T-cell (primary cell): ENCODE data around the gene PPEF1. TPM values are rescaled to one million over a fixed set of nuclear protein-coding genes. Genes with fewer than 3 reads are reported as not detected.

ENCODE experiments used
- ATAC-seq, 4 experiments: fragments of 200-7000 bp in 3 of 4; fragments of 150-1000 bp in 1 of 4; cut with Tn5 transposase; replicated peaks in 1 of 4; 1 replicate in 3 of 4; 2 replicates in 1 of 4; pipeline ENCODE4 v1.10.0; 2021; ENCODE audit warnings: moderate library complexity in 3 of 4, mild to moderate bottlenecking in 2 of 4, moderate number of reproducible peaks in 1 of 4
- CTCF ChIA-PET, 2 donors: fragments of 300-600 bp; sonication (Branson Sonifier 250); formaldehyde crosslinking; loops; one replicate each; lab custom pipeline; 2022; ENCODE audit warnings: antibody characterized with exemption in 2 of 2; lab: Charles Lee
- POLR2A ChIA-PET, 2 donors: fragments of 300-600 bp; sonication (Branson Sonifier 250); formaldehyde crosslinking; loops; one replicate each; lab custom pipeline; 2022; ENCODE audit warnings: antibody characterized with exemption in 2 of 2; lab: Charles Lee
- DNase-seq, 35 experiments: peaks; one replicate each; pipeline versions ENCODE4 v3.0.0 to v3.0.0-alpha.2; 2013 to 2023
- H3K27ac ChIP-seq: one replicate; pipeline ENCODE4 v1.5.1; 2013; ENCODE audit warnings: low read length
- H3K27me3 ChIP-seq, 2 experiments: replicated peaks in 1 of 2; 1 replicate in 1 of 2; 2 replicates in 1 of 2; pipeline versions ENCODE4 v1.6.1 to v1.7.0; 2013; ENCODE audit warnings: low read length in 1 of 2, mixed read lengths in 1 of 2; ENCODE audit not compliant: control insufficient read depth in 2 of 2, insufficient read depth in 2 of 2; ENCODE audit errors: extremely low read depth in 1 of 2
- H3K36me3 ChIP-seq, 2 donors: 1 replicate in 1 of 2; 2 replicates in 1 of 2; pipeline versions ENCODE4 v1.6.1 to v1.7.0; 2013; ENCODE audit warnings: low read length in 1 of 2; ENCODE audit not compliant: control insufficient read depth in 2 of 2, insufficient read depth in 1 of 2; ENCODE audit errors: extremely low read depth in 1 of 2
- H3K4me1 ChIP-seq, 2 experiments: 1 replicate in 1 of 2; 2 replicates in 1 of 2; pipeline versions ENCODE4 v1.6.1 to v1.7.0; 2013; ENCODE audit warnings: low read length in 2 of 2, mixed read lengths in 1 of 2; ENCODE audit not compliant: insufficient read depth in 2 of 2, control insufficient read depth in 1 of 2; ENCODE audit errors: extremely low read depth in 1 of 2
- H3K4me3 ChIP-seq, 2 donors: 1 replicate in 1 of 2; 2 replicates in 1 of 2; pipeline versions ENCODE4 v1.5.1 to v1.7.0; 2013; ENCODE audit warnings: mild to moderate bottlenecking in 2 of 2, low read length in 1 of 2, moderate library complexity in 1 of 2; ENCODE audit not compliant: control insufficient read depth in 1 of 2; ENCODE audit errors: extremely low read depth in 1 of 2
- H3K9me3 ChIP-seq: 2 replicates; pipeline ENCODE4 v1.7.0; 2013
- H3K27ac Mint-ChIP-seq, 2 donors: one replicate each; pipeline ENCODE4 v1.8.0; 2020 to 2021; ENCODE audit warnings: mild to moderate bottlenecking in 2 of 2, mixed read lengths in 2 of 2
- H3K27me3 Mint-ChIP-seq, 2 donors: one replicate each; pipeline ENCODE4 v1.8.0; 2021 to 2022; ENCODE audit warnings: mixed read lengths in 2 of 2
- H3K36me3 Mint-ChIP-seq: one replicate; pipeline ENCODE4 v1.8.0; 2021; ENCODE audit warnings: mixed read lengths
- H3K4me1 Mint-ChIP-seq, 3 donors: one replicate each; pipeline ENCODE4 v1.8.0; 2020 to 2022; ENCODE audit warnings: mixed read lengths in 3 of 3, mild to moderate bottlenecking in 1 of 3
- H3K4me3 Mint-ChIP-seq, 3 donors: one replicate each; pipeline ENCODE4 v1.8.0; 2020 to 2022; ENCODE audit warnings: mild to moderate bottlenecking in 3 of 3, mixed read lengths in 3 of 3, moderate library complexity in 3 of 3
- H3K9me3 Mint-ChIP-seq, 3 donors: one replicate each; pipeline ENCODE4 v1.8.0; 2020 to 2022; ENCODE audit warnings: mixed read lengths in 3 of 3
- WGBS: methylation state at CpG from one replicate; pipeline ENCODE4 v1.1.5; 2013; ENCODE audit warnings: missing lambda C conversion rate; ENCODE audit not compliant: insufficient coverage; 5-methylcytosine and 5-hydroxymethylcytosine counted together
- total RNA-seq, 35 experiments: library from RNA in 6 of 35; stranded (reverse) in 6 of 35; fragments of 120-200 nt in 1 of 35; gene quantifications; one replicate each; pipeline versions ENCODE4 v1.2.1 to v1.2.4 and lab custom pipeline; 2013 to 2026

Gene PPEF1, protein sequence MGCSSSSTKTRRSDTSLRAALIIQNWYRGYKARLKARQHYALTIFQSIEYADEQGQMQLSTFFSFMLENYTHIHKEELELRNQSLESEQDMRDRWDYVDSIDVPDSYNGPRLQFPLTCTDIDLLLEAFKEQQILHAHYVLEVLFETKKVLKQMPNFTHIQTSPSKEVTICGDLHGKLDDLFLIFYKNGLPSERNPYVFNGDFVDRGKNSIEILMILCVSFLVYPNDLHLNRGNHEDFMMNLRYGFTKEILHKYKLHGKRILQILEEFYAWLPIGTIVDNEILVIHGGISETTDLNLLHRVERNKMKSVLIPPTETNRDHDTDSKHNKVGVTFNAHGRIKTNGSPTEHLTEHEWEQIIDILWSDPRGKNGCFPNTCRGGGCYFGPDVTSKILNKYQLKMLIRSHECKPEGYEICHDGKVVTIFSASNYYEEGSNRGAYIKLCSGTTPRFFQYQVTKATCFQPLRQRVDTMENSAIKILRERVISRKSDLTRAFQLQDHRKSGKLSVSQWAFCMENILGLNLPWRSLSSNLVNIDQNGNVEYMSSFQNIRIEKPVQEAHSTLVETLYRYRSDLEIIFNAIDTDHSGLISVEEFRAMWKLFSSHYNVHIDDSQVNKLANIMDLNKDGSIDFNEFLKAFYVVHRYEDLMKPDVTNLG
- total RNA-seq (under 1 TPM in 4 of 5 donors, not detected in 1; 0.09 to 0.55 (median 0.27) TPM), total RNA-seq (lab: John Stamatoyannopoulos, UW) (0 to 0.74 (median 0.24) reads per million in 29 experiments)
- total RNA-seq (2013): 0.31 TPM

DNA sequence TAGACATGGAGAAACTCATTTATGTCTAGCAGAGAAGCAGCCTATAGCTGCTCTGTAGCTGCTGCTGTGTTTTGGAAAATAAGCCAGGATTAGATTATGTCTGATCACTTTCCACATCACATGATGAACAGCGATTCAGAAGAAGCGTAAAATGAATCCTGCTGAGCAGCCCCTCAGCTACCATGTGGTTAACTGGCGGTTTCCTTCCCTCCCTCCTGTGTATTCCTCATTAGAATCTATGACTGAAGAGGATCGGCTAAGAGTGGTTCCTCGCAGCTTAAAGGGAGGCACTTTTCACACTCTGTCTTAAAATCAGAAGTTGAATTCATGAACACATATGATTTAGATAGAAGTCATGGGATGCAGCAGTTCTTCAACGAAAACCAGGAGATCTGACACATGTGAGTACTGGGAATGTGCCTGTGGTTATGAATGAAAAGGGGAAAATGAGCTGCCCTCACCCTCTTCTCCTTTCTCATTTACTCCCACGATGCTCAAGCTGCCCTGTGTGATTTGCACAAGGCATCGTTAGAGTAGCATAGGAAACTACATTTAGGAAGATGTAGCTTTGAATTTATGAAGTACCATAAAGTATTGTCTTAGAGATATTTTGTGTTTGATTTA, at the start of gene PPEF1:
TSS of gene PPEF1 (plus strand) at position 220 of the 624 bp plus-strand sequence. CDS start at position 356, 136 bp downstream.
- Mint-ChIP-seq H3K9me3 (no peaks in the 10 kb centered on the region), H3K4me1 (peaks cover 0 to 2% (median 0%) of the 10 kb centered on the region in 3 donors), H3K27ac (no peak within 1 kb of the TSS), H3K27me3 (peaks cover 3 to 4% of the 10 kb centered on the region in 2 donors), H3K4me3 (no peak within 1 kb of the TSS), H3K36me3 (no peaks in the 10 kb centered on the region)
- CTCF ChIA-PET: no interaction called here
- Histone ChIP-seq H3K27ac (no peak within 1 kb of the TSS), H3K27me3 (no peaks in the 10 kb centered on the region), H3K9me3 (no peaks in the 10 kb centered on the region), H3K4me3 (no peak within 1 kb of the TSS), H3K4me1 (peaks cover 0 to 2% of the 10 kb centered on the region in 2 experiments), H3K36me3 (no peaks in the 10 kb centered on the region)
- DNase-seq (no peak), ATAC-seq (no peak)
- POLR2A ChIA-PET: no interaction called here
- WGBS: no CpG with 5 or more reads among the region's 8 CpGs

DNA sequence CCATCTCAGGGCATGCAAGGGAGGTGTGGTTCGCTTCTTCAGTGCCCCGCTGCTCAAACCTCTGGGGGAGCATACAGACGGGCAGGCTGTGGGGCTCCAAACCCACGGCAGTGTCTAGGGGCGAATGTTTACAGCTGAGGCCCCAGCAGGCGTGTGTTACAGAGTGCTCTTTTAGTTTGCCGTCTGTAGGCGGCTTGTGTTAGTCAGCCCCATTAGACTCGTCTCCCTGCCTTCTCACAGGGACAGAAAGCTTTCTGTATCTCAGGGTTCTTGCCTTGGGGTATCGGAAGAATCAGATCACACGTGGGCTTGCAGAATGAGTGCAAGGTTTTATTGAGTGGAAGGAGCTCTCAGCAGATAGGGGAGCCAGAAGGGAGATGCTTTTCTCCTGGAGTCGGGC, 46.2 kb upstream of the PPEF1 start:
- Histone ChIP-seq H3K36me3 (no peaks in the 10 kb centered on the region), H3K27me3 (no peaks in the 10 kb centered on the region), H3K27ac (no peak overlapping the region), H3K4me1 (no peaks in the 10 kb centered on the region), H3K9me3 (no peaks in the 10 kb centered on the region), H3K4me3 (no peak overlapping the region)
- DNase-seq (no peak), ATAC-seq (no peak)
- WGBS: 91% methylated on average over 6 of the region's 12 CpGs
- no peak overlapping the region for H3K27ac Mint-ChIP-seq
- H3K4me3 Mint-ChIP-seq: no peak overlapping the region
- H3K27me3 Mint-ChIP-seq: peaks cover 1 to 6% of the 10 kb centered on the region in 2 donors
- ChIA-PET POLR2A (no interaction called here), CTCF (no interaction called here)
- H3K36me3 Mint-ChIP-seq: no peaks in the 10 kb centered on the region
- no peaks in the 10 kb centered on the region for H3K4me1 Mint-ChIP-seq
- peaks cover 0 to 3% (median 0%) of the 10 kb centered on the region in 3 donors for H3K9me3 Mint-ChIP-seq

DNA sequence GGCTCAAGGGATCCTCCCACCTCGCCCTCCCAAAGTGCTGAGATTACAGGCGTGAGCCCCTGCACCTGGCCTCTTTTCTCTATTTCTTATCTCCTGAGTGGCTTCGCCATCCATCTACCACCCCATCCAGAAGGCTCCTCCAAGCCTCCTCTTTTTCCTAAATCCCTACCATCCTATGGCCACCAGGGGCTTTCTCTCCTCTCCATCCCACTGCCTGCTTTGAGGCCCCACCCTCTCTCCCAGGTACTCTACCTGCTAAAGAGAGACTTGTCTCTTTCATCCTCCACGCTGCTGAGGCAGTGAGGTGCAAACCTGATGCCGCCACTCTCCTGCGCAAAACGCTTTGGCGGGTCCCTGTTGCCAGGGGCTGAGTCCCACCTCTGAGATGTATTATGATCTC, 42.5 kb upstream of the PPEF1 start:
- Mint-ChIP-seq H3K27me3 (peaks cover 1 to 9% of the 10 kb centered on the region in 2 donors), H3K36me3 (no peaks in the 10 kb centered on the region), H3K9me3 (peaks cover 0 to 3% (median 0%) of the 10 kb centered on the region in 3 donors), H3K4me1 (peaks cover 6 to 8% (median 8%) of the 10 kb centered on the region in 3 donors), H3K27ac (no peak overlapping the region), H3K4me3 (no peak overlapping the region)
- no CpG with 5 or more reads among the region's 8 CpGs for WGBS
- Histone ChIP-seq H3K27me3 (no peaks in the 10 kb centered on the region), H3K4me1 (no peaks in the 10 kb centered on the region), H3K4me3 (no peak overlapping the region), H3K9me3 (no peaks in the 10 kb centered on the region), H3K27ac (no peak overlapping the region), H3K36me3 (no peaks in the 10 kb centered on the region)
- DNase-seq (no peak), ATAC-seq (no peak)
- ChIA-PET CTCF (no interaction called here), POLR2A (no interaction called here)

DNA sequence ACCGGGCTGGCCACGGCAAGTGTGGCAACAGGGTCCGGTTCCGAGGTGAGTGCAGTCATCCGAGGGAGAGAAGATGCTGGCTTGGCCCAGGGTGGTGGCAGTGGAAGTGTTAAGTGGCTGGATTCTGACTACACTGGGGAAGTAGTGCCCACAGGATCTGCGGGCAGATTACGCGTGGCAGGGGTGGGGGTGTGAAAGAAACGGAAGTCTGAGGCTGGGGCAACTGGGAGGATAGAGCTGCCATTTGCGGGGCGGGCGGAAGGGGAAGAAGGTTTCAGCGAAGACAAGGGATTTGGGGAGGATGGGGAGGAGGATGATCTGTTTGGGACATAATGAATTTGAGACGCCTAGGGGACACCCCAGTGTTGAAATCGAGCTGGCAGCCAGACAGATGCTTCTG, 40.8 kb upstream of the PPEF1 start:
- Mint-ChIP-seq H3K27me3 (peaks cover 1 to 9% of the 10 kb centered on the region in 2 donors), H3K9me3 (peaks cover 0 to 3% (median 0%) of the 10 kb centered on the region in 3 donors), H3K4me3 (no peak overlapping the region), H3K36me3 (no peaks in the 10 kb centered on the region), H3K27ac (no peak overlapping the region), H3K4me1 (peaks cover 6 to 8% (median 8%) of the 10 kb centered on the region in 3 donors)
- H3K27me3 ChIP-seq: no peaks in the 10 kb centered on the region
- H3K4me3 ChIP-seq: no peak overlapping the region
- peak in 1 of 35 experiments; percentile 1 for DNase-seq
- ATAC-seq: no peak
- 59% methylated on average over 8 of the region's 15 CpGs for WGBS
- ChIA-PET CTCF (no interaction called here), POLR2A (no interaction called here)
- H3K4me1 ChIP-seq: no peaks in the 10 kb centered on the region
- no peaks in the 10 kb centered on the region for H3K36me3 ChIP-seq
- no peaks in the 10 kb centered on the region for H3K9me3 ChIP-seq
- H3K27ac ChIP-seq: no peak overlapping the region

DNA sequence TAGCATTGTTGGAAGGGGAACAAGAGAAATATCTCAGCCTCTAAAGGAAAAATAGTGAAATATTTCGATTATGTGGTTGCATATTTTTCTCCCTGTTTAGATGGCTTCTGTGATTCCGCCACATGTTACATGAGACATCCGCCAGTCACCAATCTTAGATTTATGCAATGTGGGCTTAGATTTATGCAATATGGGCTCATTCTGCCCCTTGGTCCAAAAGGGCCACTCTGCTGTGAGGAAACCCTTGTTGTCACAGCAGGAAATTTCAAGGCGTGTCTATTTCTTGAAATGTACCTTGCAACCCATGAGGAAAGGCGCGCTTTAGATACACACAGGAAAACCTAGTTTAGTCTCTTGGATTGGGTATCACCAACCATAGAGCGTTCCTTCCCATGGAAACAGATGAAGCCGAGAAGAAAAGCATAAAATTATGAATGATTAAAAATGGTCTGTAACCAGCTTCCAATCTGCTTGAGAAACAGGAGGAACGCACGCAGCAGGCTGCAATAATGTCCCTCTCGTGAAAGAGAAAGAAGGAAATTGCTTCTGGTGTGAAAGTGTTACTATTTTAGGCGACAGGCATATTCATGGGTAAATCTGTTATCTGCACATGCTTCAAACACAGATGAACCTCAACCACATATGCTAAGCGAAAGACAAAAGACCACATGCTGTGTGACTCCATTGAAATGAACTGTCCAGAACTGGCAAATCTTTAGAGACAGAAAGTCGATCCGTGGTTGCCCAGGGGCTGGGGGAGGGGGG, 39.2 kb upstream of the PPEF1 start:
- Mint-ChIP-seq H3K4me3 (peak overlapping the region; percentile 50 to 66 (median 62)), H3K27ac (peak overlapping the region in 1 of 2 donors; percentile 8), H3K27me3 (peaks cover 1 to 9% of the 10 kb centered on the region in 2 donors), H3K36me3 (no peaks in the 10 kb centered on the region), H3K9me3 (peaks cover 0 to 3% (median 0%) of the 10 kb centered on the region in 3 donors), H3K4me1 (peaks cover 6 to 11% (median 8%) of the 10 kb centered on the region in 3 donors)
- ChIA-PET POLR2A (no interaction called here), CTCF (no interaction called here)
- Histone ChIP-seq H3K4me3 (no peak overlapping the region), H3K9me3 (no peaks in the 10 kb centered on the region), H3K36me3 (no peaks in the 10 kb centered on the region), H3K4me1 (no peaks in the 10 kb centered on the region), H3K27me3 (no peaks in the 10 kb centered on the region), H3K27ac (no peak overlapping the region)
- DNase-seq (no peak), ATAC-seq (peak in 1 of 4 experiments; percentile 16)
- 20% methylated on average over 1 of the region's 15 CpGs for WGBS

DNA sequence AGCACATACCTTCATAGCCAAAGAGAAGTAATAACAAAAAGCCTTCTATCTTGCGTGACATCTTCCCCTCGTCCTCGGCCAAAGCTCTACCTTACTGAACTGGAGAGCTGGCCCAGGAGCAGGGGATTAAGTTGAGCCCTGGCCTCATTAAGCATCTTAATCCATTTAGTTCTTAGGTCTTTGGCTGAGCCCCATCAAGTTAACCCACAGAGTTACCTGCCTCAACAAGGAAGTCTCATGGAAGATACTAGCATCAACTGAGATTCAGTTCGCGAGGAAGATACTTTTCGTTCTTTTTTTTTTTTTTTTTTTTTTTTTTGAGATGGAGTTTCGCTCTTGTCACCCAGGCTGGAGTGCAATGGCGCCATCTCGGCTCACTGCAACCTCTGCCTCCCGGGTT, 35.4 kb upstream of the PPEF1 start, which contains the start of gene RS1:
TSS of gene RS1 (minus strand) at position 101 of the 400 bp plus-strand sequence. CDS start at position 61, 40 bp downstream.
- no peak within 1 kb of the TSS for H3K27ac Mint-ChIP-seq
- peaks cover 7 to 19% (median 11%) of the 10 kb centered on the region in 3 donors for H3K4me1 Mint-ChIP-seq
- no peak for ATAC-seq
- Histone ChIP-seq H3K36me3 (no peaks in the 10 kb centered on the region), H3K9me3 (no peaks in the 10 kb centered on the region), H3K27me3 (no peaks in the 10 kb centered on the region), H3K27ac (no peak within 1 kb of the TSS), H3K4me1 (peaks cover 0 to 5% of the 10 kb centered on the region in 2 experiments), H3K4me3 (no peak within 1 kb of the TSS)
- CTCF ChIA-PET: no interaction called here
- no peaks in the 10 kb centered on the region for H3K36me3 Mint-ChIP-seq
- H3K4me3 Mint-ChIP-seq: peak within 1 kb of the TSS in 1 of 3 donors; percentile 30
- no peaks in the 10 kb centered on the region for H3K27me3 Mint-ChIP-seq
- DNase-seq: no peak
- POLR2A ChIA-PET: no interaction called here
- 100% methylated on average over 3 of the region's 10 CpGs for WGBS
- no peaks in the 10 kb centered on the region for H3K9me3 Mint-ChIP-seq
